ENCODE results near the gene USP48.

The USP48 gene

DNA sequence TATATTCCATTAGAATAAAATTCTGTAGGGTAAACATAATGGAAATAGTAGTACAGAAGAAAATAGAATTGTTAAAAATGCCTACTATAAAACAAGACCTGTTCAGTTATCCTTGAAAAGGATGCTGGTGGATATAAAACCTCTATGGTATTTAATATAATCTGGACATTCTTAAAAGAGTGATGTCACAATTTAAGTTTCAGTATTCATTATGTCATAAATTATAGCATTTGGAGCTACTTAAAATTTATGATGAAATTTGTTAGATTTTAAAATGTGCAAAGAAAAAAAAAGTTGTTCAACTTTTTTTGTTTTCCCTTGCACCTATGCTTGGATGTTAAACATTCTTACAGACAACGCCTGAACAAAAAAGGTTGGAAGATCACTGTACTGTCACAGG lies 50.3 kb downstream of the USP48 start:
- peaks cover 8% of the 10 kb centered on the region; the same call in 1 of the 2 replicates for H3K36me3 ChIP-seq (replicated peaks; ENCODE audit: insufficient read depth, low read length)
- no peaks in the 10 kb centered on the region for H3K4me1 ChIP-seq (ENCODE audit: low read length)
- H3K79me2 ChIP-seq (ENCODE audit: low read length): peaks cover 12% of the 10 kb centered on the region; the same call in 1 of the 2 replicates
- H3F3A ChIP-seq (ENCODE audit: insufficient read depth, low read length): no peaks in the 10 kb centered on the region
- H3K9ac ChIP-seq (ENCODE audit: low read length): no peak overlapping the region
- H4K20me1 ChIP-seq (ENCODE audit: insufficient read depth, low read length): 0 out of 2 replicates have a peak, but pooled peaks cover 4% of the 10 kb centered on the region
- TF ChIP-seq EZH2phosphoT487 (IDR thresholded peaks at IDR 0.05; ENCODE audit: low read length): no peak
- no peak for TF ChIP-seq EZH2 (optimal IDR thresholded peaks at IDR 0.05; ENCODE audit: low read depth, low read length)
- TF ChIP-seq, protein P1, sequence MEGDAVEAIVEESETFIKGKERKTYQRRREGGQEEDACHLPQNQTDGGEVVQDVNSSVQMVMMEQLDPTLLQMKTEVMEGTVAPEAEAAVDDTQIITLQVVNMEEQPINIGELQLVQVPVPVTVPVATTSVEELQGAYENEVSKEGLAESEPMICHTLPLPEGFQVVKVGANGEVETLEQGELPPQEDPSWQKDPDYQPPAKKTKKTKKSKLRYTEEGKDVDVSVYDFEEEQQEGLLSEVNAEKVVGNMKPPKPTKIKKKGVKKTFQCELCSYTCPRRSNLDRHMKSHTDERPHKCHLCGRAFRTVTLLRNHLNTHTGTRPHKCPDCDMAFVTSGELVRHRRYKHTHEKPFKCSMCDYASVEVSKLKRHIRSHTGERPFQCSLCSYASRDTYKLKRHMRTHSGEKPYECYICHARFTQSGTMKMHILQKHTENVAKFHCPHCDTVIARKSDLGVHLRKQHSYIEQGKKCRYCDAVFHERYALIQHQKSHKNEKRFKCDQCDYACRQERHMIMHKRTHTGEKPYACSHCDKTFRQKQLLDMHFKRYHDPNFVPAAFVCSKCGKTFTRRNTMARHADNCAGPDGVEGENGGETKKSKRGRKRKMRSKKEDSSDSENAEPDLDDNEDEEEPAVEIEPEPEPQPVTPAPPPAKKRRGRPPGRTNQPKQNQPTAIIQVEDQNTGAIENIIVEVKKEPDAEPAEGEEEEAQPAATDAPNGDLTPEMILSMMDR (IDR thresholded peaks at IDR 0.05; ENCODE audit: low read length): no peak
- no peak for DNase-seq
- H3K27ac ChIP-seq (ENCODE audit: low read length): no peak overlapping the region
- H3K4me3 ChIP-seq (ENCODE audit: low read length): no peak overlapping the region
- H3K4me2 ChIP-seq (ENCODE audit: low read depth, low read length): no peak overlapping the region
- H2AFZ ChIP-seq (ENCODE audit: low read length): no peak overlapping the region
- H3K9me3 ChIP-seq (replicated peaks; ENCODE audit: insufficient read depth, low read length): no peaks in the 10 kb centered on the region
- no peaks in the 10 kb centered on the region for H3K9me2 ChIP-seq (replicated peaks; ENCODE audit: insufficient read depth, low read length)
- H3K27me3 ChIP-seq (replicated peaks; ENCODE audit: insufficient read depth, low read length): no peaks in the 10 kb centered on the region

DNA sequence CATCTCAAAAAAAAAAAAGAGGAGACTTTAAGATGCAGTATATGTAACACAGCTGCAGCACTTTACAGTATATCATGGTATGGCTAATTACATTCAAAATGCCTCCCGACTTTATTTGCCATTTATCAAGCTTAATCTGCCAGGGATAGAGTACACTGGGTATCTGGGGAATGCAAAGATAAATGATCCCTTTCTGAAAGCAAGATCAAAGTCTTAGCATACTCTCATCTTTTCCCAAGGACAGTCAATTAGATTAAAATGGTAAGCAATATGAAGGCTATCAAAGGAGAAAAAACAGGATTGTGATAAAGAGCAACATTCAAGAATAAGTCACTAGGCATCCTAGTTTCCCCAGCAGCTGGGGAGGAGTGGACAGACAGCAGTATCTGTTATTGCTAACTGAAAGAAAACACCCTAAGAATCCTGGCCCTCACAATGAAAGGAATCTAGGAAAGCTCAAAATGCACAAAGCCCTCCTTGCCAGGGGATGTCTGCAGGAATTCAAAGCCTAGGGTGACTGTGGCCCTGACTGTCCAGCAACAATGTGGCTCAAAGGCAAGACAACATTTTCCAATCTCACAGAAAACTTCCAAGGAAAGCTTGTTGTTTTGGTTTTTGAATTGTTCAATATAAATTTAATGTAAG lies 57.1 kb downstream of the USP48 start:
- no peak for DNase-seq
- H3K4me1 ChIP-seq (ENCODE audit: low read length): no peaks in the 10 kb centered on the region
- TF ChIP-seq, protein P1 (IDR thresholded peaks at IDR 0.05; ENCODE audit: low read length): no peak
- TF ChIP-seq EZH2phosphoT487 (IDR thresholded peaks at IDR 0.05; ENCODE audit: low read length) (no peak), EZH2 (optimal IDR thresholded peaks at IDR 0.05; ENCODE audit: low read depth, low read length) (no peak)
- no peak overlapping the region for H3K4me3 ChIP-seq (ENCODE audit: low read length)
- H3K4me2 ChIP-seq (ENCODE audit: low read depth, low read length): no peak overlapping the region
- no peaks in the 10 kb centered on the region for H3K9me3 ChIP-seq (replicated peaks; ENCODE audit: insufficient read depth, low read length)
- H4K20me1 ChIP-seq (ENCODE audit: insufficient read depth, low read length): no peaks in the 10 kb centered on the region
- no peak overlapping the region for H3K27ac ChIP-seq (ENCODE audit: low read length)
- no peaks in the 10 kb centered on the region for H3K27me3 ChIP-seq (replicated peaks; ENCODE audit: insufficient read depth, low read length)
- no peak overlapping the region for H3K9ac ChIP-seq (ENCODE audit: low read length)
- peaks cover 14% of the 10 kb centered on the region for H3K79me2 ChIP-seq (ENCODE audit: low read length)
- no peak overlapping the region for H2AFZ ChIP-seq (ENCODE audit: low read length)
- H3F3A ChIP-seq (ENCODE audit: insufficient read depth, low read length): no peaks in the 10 kb centered on the region
- H3K36me3 ChIP-seq (replicated peaks; ENCODE audit: insufficient read depth, low read length): peaks cover 10% of the 10 kb centered on the region; the same call in 1 of the 2 replicates
- H3K9me2 ChIP-seq (replicated peaks; ENCODE audit: insufficient read depth, low read length): no peaks in the 10 kb centered on the region

DNA sequence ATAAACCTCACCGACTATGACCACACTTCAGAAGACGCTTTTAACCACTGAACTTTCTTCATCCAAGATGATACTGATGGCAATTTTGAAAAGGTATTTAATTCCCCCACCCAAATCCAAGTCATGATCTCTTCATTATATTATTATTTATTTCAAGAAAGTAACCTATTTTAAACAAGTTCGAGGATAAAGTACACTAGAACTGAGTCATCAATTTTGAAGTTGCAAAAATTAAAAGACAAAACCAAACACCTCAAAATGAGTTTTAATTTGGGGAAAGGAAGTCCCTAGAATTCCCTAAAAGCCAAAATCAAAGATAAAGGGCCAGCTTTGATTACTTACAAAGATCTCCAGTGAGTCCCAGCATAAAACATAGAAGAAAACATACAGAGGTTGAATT lies 58.4 kb downstream of the USP48 start:
- H3F3A ChIP-seq (ENCODE audit: insufficient read depth, low read length): no peaks in the 10 kb centered on the region
- H3K9me2 ChIP-seq (replicated peaks; ENCODE audit: insufficient read depth, low read length): no peaks in the 10 kb centered on the region

More for the DNA sequence above, 58.4 kb downstream of the USP48 start:
- Histone ChIP-seq H3K9me3 (replicated peaks; ENCODE audit: insufficient read depth, low read length) (no peaks in the 10 kb centered on the region), H3K27ac (ENCODE audit: low read length) (no peak overlapping the region), H3K79me2 (ENCODE audit: low read length) (peaks cover 11% of the 10 kb centered on the region; the same call in 1 of the 2 replicates), H3K9ac (ENCODE audit: low read length) (no peak overlapping the region), H4K20me1 (ENCODE audit: insufficient read depth, low read length) (no peaks in the 10 kb centered on the region), H3K36me3 (replicated peaks; ENCODE audit: insufficient read depth, low read length) (peaks cover 10% of the 10 kb centered on the region; the same call in 1 of the 2 replicates), H3K4me3 (ENCODE audit: low read length) (no peak overlapping the region), H3K4me2 (ENCODE audit: low read depth, low read length) (no peak overlapping the region), H3K27me3 (replicated peaks; ENCODE audit: insufficient read depth, low read length) (no peaks in the 10 kb centered on the region), H2AFZ (ENCODE audit: low read length) (no peak overlapping the region), H3K4me1 (ENCODE audit: low read length) (no peaks in the 10 kb centered on the region)
- TF ChIP-seq EZH2phosphoT487 (IDR thresholded peaks at IDR 0.05; ENCODE audit: low read length) (no peak), EZH2 (optimal IDR thresholded peaks at IDR 0.05; ENCODE audit: low read depth, low read length) (no peak)
- TF ChIP-seq, protein P1 (IDR thresholded peaks at IDR 0.05; ENCODE audit: low read length): no peak
- no peak for DNase-seq
